ENCODE results near the gene STOML3. TPM values are rescaled to one million over a fixed set of nuclear protein-coding genes. Genes with fewer than 3 reads are reported as not detected.

STOML3 gene
- total RNA-seq, 4 donors from 2014 or later, result not detected

GRCh38 chr13:38998739-38999138 is 8.1 kb upstream of the STOML3 start:
- no peaks in the 10 kb centered on the region for H3K4me1 ChIP-seq
- no peaks in the 10 kb centered on the region for H3K9me3 ChIP-seq
- no peaks in the 10 kb centered on the region for H3K36me3 ChIP-seq
- WGBS, 2 donors (ENCODE audit: low coverage in 1 of 2), result 90% methylated on average over 3 of the region's 3 CpGs; no CpG with 5 or more reads in 1 of the 2 donors
- no peak for ATAC-seq
- no peak for TF ChIP-seq EP300 (IDR thresholded peaks at IDR 0.05)
- no peak for TF ChIP-seq POLR2A (IDR thresholded peaks at IDR 0.05)
- TF ChIP-seq CTCF (IDR thresholded peaks at IDR 0.05), result no peak
- no peak for TF ChIP-seq POLR2AphosphoS5 (IDR thresholded peaks at IDR 0.05)
- H3K27me3 ChIP-seq, result no peaks in the 10 kb centered on the region
- H3K27ac ChIP-seq, result no peak overlapping the region
- H3K4me3 ChIP-seq, result no peak overlapping the region

- no peaks in the 10 kb centered on the region for H3K36me3 ChIP-seq
- ATAC-seq, result no peak
- H3K27ac ChIP-seq, result no peak overlapping the region
- H3K27me3 ChIP-seq, result no peaks in the 10 kb centered on the region
- TF ChIP-seq EP300 (IDR thresholded peaks at IDR 0.05) (no peak), POLR2A (IDR thresholded peaks at IDR 0.05) (no peak), POLR2AphosphoS5 (IDR thresholded peaks at IDR 0.05) (no peak), CTCF (IDR thresholded peaks at IDR 0.05) (no peak)
- 49 to 73% methylated on average over 4 of the region's 4 CpGs for WGBS, 2 donors (ENCODE audit: low coverage in 1 of 2)
- no peaks in the 10 kb centered on the region for H3K4me1 ChIP-seq
- H3K4me3 ChIP-seq, result no peak overlapping the region
- H3K9me3 ChIP-seq, result no peaks in the 10 kb centered on the region
These were observed 2.8 kb upstream of the STOML3 start for GRCh38 chr13:38993381-38993780.

- WGBS, 2 donors (ENCODE audit: low coverage in 1 of 2), result 37 to 100% methylated on average over 1 to 2 of the region's 2 CpGs
- no peak for TF ChIP-seq EP300 (IDR thresholded peaks at IDR 0.05)
- TF ChIP-seq POLR2AphosphoS5 (IDR thresholded peaks at IDR 0.05), result no peak
- TF ChIP-seq CTCF (IDR thresholded peaks at IDR 0.05), result no peak
- TF ChIP-seq POLR2A (IDR thresholded peaks at IDR 0.05), result no peak
- H3K9me3 ChIP-seq, result peaks cover 0 to 20% (median 0%) of the 10 kb centered on the region in 3 donors
- H3K27me3 ChIP-seq, result no peaks in the 10 kb centered on the region
- H3K4me3 ChIP-seq, result no peak overlapping the region
- ATAC-seq, result no peak
- no peaks in the 10 kb centered on the region for H3K4me1 ChIP-seq
- H3K36me3 ChIP-seq, result no peaks in the 10 kb centered on the region
- no peak overlapping the region for H3K27ac ChIP-seq
These were observed 9.5 kb downstream of the STOML3 start for GRCh38 chr13:38981096-38981495.

- TF ChIP-seq POLR2A (IDR thresholded peaks at IDR 0.05) (no peak), EP300 (IDR thresholded peaks at IDR 0.05) (no peak), CTCF (IDR thresholded peaks at IDR 0.05) (no peak), POLR2AphosphoS5 (IDR thresholded peaks at IDR 0.05) (no peak)
- Histone ChIP-seq H3K4me1 (no peaks in the 10 kb centered on the region), H3K4me3 (no peak overlapping the region), H3K36me3 (no peaks in the 10 kb centered on the region), H3K27ac (no peak overlapping the region), H3K9me3 (peaks cover 0 to 20% (median 0%) of the 10 kb centered on the region in 3 donors), H3K27me3 (no peaks in the 10 kb centered on the region)
- ATAC-seq, result no peak
- 37 to 44% methylated on average over 2 of the region's 2 CpGs for WGBS, 2 donors (ENCODE audit: low coverage in 1 of 2)
These were observed 9.9 kb downstream of the STOML3 start for GRCh38 chr13:38980750-38981078.

GRCh38 chr13:38979891-38980749 is 10.5 kb downstream of the STOML3 start:
- no peaks in the 10 kb centered on the region for H3K27me3 ChIP-seq
- H3K36me3 ChIP-seq, result no peaks in the 10 kb centered on the region
- no peak overlapping the region for H3K4me3 ChIP-seq
- TF ChIP-seq POLR2AphosphoS5 (IDR thresholded peaks at IDR 0.05) (peak; percentile 17), CTCF (IDR thresholded peaks at IDR 0.05) (no peak), EP300 (IDR thresholded peaks at IDR 0.05) (no peak)
- H3K4me1 ChIP-seq, result no peaks in the 10 kb centered on the region
- peaks cover 0 to 20% (median 0%) of the 10 kb centered on the region in 3 donors for H3K9me3 ChIP-seq
- no peak overlapping the region for H3K27ac ChIP-seq
- ATAC-seq, result peak; percentile 84
- 54 to 58% methylated on average over 2 of the region's 9 CpGs for WGBS, 2 donors (ENCODE audit: low coverage in 1 of 2)

All from gastroesophageal sphincter (tissue), 4 donors.